B cell (primary cell): ENCODE data around the gene RNF167.

Source experiments
- CTCF ChIP-seq: fragments of 200-600 bp; IDR thresholded peaks from one replicate; pipeline ENCODE4 v1.8.0; 2022; ENCODE audit warnings: antibody characterized with exemption, mild to moderate bottlenecking
- EZH2 ChIP-seq: IDR thresholded peaks from 2 replicates; pipeline ENCODE4 v1.6.1; 2012; ENCODE audit warnings: borderline replicate concordance, low read depth, mild to moderate bottlenecking, moderate library complexity, low read length; ENCODE audit not compliant: insufficient read depth, poor library complexity, severe bottlenecking

GRCh38 chr17:4948931-4949320 lies 8.9 kb downstream of the RNF167 start:
- TF ChIP-seq CTCF (no peak), EZH2 (no peak)
